ENCODE results near the gene ANKS4B.
A peak's percentile ranks its signal among the peaks of the same experiment; 100 is the strongest.
"Not testable (repeated sequence)": the region's sequence is repeated elsewhere in the genome, so short reads cannot be mapped to it uniquely, and the experiment has no call there.

ANKS4B gene

GRCh38 chr16:21260870-21261791, 27.6 kb downstream of the ANKS4B start:
- DNase-seq (ENCODE audit: extremely low read depth in 1 of 2, low read depth in 1 of 2): no peak

- no peak for DNase-seq (ENCODE audit: extremely low read depth in 1 of 2, low read depth in 1 of 2)
These were observed 29.5 kb downstream of the ANKS4B start for GRCh38 chr16:21262779-21263639.

- DNase-seq (ENCODE audit: extremely low read depth in 1 of 2, low read depth in 1 of 2): no peak
These were observed 30.4 kb downstream of the ANKS4B start for GRCh38 chr16:21263640-21264570.

- no peak for DNase-seq (ENCODE audit: extremely low read depth in 1 of 2, low read depth in 1 of 2)
These were observed 31.1 kb downstream of the ANKS4B start for GRCh38 chr16:21264571-21265036.

GRCh38 chr16:21265104-21265837, 31.8 kb downstream of the ANKS4B start:
- no peak for DNase-seq (ENCODE audit: extremely low read depth in 1 of 2, low read depth in 1 of 2)

- no peak for DNase-seq (ENCODE audit: extremely low read depth in 1 of 2, low read depth in 1 of 2)
These were observed 33.8 kb downstream of the ANKS4B start for GRCh38 chr16:21267298-21267697.

- DNase-seq (ENCODE audit: extremely low read depth in 1 of 2, low read depth in 1 of 2): no peak
These were observed 34.7 kb downstream of the ANKS4B start for GRCh38 chr16:21268236-21268635.

GRCh38 chr16:21272253-21272652, 38.8 kb downstream of the ANKS4B start:
- no peak for DNase-seq (ENCODE audit: extremely low read depth in 1 of 2, low read depth in 1 of 2)

GRCh38 chr16:21272763-21273162, 39.3 kb downstream of the ANKS4B start:
- not testable (repeated sequence) for DNase-seq (ENCODE audit: extremely low read depth in 1 of 2, low read depth in 1 of 2)

- no peak for DNase-seq (ENCODE audit: extremely low read depth in 1 of 2, low read depth in 1 of 2)
These were observed 40.8 kb downstream of the ANKS4B start for GRCh38 chr16:21274172-21274726.

GRCh38 chr16:21275529-21275928, 42.0 kb downstream of the ANKS4B start:
- no peak for DNase-seq (ENCODE audit: extremely low read depth in 1 of 2, low read depth in 1 of 2)

- no peak for DNase-seq (ENCODE audit: extremely low read depth in 1 of 2, low read depth in 1 of 2)
These were observed 42.6 kb downstream of the ANKS4B start for GRCh38 chr16:21276090-21276489.

GRCh38 chr16:21277045-21277926, 43.8 kb downstream of the ANKS4B start:
- DNase-seq (ENCODE audit: extremely low read depth in 1 of 2, low read depth in 1 of 2): no peak

- peak in 1 of 2 donors; percentile 5 for DNase-seq (ENCODE audit: extremely low read depth in 1 of 2, low read depth in 1 of 2)
These were observed 44.6 kb downstream of the ANKS4B start, which contains the start of gene CRYM for GRCh38 chr16:21277927-21278706. Gene CRYM (minus strand): TSS chr16:21278290. CDS start chr16:21278251, 39 bp downstream.

GRCh38 chr16:21279501-21279900, 46.0 kb downstream of the ANKS4B start:
- no peak for DNase-seq (ENCODE audit: extremely low read depth in 1 of 2, low read depth in 1 of 2)

GRCh38 chr16:21281698-21282389, 48.3 kb downstream of the ANKS4B start:
- DNase-seq (ENCODE audit: extremely low read depth in 1 of 2, low read depth in 1 of 2): no peak

Measured in activated CD8-positive, alpha-beta memory T cell treated with anti-CD3 and anti-CD28 coated beads for 1 hour (primary cell).